MCF 10A (cell line): ENCODE measurements around the gene SSBP3. TPM values are rescaled to one million over a fixed set of nuclear protein-coding genes. Genes with fewer than 3 reads are reported as not detected.

Experiments used
- BruUV-seq: library from RNA; stranded (reverse); fragments of 400-500 nt; replicated peaks from 2 replicates; lab custom pipeline; 2021; lab: Mats Ljungman, UMichigan
- CTCF ChIA-PET: fragments of 300-600 bp; sonication (Branson Sonifier 250); formaldehyde crosslinking; extraction: SDS; loops from one replicate; lab custom pipeline; 2021; ENCODE audit warnings: antibody characterized with exemption, inconsistent platforms; lab: Yijun Ruan, JAX
- POLR2A ChIA-PET: fragments of 300-600, 350-650 bp; sonication (Branson Sonifier 250); formaldehyde crosslinking; extraction: SDS; loops from one replicate; lab custom pipeline; 2020; ENCODE audit warnings: antibody characterized with exemption, inconsistent platforms; lab: Yijun Ruan, JAX
- DNase-seq: peaks from one replicate; pipeline ENCODE4 v3.0.0-alpha.2; 2018; ENCODE audit not compliant: unreplicated experiment
- H3K27ac Mint-ChIP-seq: one replicate; pipeline ENCODE4 v1.8.0; 2022; ENCODE audit warnings: mild to moderate bottlenecking, low read depth, mixed read lengths; ENCODE audit not compliant: unreplicated experiment
- H3K27me3 Mint-ChIP-seq: one replicate; pipeline ENCODE4 v1.8.0; 2022; ENCODE audit warnings: mixed read lengths; ENCODE audit not compliant: insufficient read depth, unreplicated experiment
- H3K36me3 Mint-ChIP-seq: one replicate; pipeline ENCODE4 v1.8.0; 2022; ENCODE audit warnings: mild to moderate bottlenecking, moderate library complexity, mixed read lengths; ENCODE audit not compliant: insufficient read depth, unreplicated experiment
- H3K4me1 Mint-ChIP-seq: one replicate; pipeline ENCODE4 v1.8.0; 2022; ENCODE audit warnings: mixed read lengths; ENCODE audit not compliant: insufficient read depth, unreplicated experiment
- H3K4me3 Mint-ChIP-seq: one replicate; pipeline ENCODE4 v1.8.0; 2022; ENCODE audit warnings: mild to moderate bottlenecking, moderate library complexity, mixed read lengths; ENCODE audit not compliant: unreplicated experiment
- H3K9me3 Mint-ChIP-seq: one replicate; pipeline ENCODE4 v1.8.0; 2022; ENCODE audit warnings: mixed read lengths; ENCODE audit not compliant: unreplicated experiment
- intact Hi-C: fragments of 100-400 bp; cut with micrococcal nuclease; formaldehyde crosslinking; loops from 2 replicates; pipeline ENCODE4 v1.14.1; 2022
- total RNA-seq: library from RNA; stranded (reverse); gene quantifications from 2 replicates; pipeline ENCODE4 v1.2.3, GENCODE V29; 2022
- TF ChIP-seq, protein P1 (sequence below): fragments of 200-600 bp; IDR thresholded peaks from one replicate; pipeline ENCODE4 v1.8.0; 2022; ENCODE audit warnings: antibody characterized with exemption, mild to moderate bottlenecking; ENCODE audit not compliant: unreplicated experiment

SSBP3 gene
- total RNA-seq, 1 experiment from 2014 or later, result 8.6 TPM

DNA sequence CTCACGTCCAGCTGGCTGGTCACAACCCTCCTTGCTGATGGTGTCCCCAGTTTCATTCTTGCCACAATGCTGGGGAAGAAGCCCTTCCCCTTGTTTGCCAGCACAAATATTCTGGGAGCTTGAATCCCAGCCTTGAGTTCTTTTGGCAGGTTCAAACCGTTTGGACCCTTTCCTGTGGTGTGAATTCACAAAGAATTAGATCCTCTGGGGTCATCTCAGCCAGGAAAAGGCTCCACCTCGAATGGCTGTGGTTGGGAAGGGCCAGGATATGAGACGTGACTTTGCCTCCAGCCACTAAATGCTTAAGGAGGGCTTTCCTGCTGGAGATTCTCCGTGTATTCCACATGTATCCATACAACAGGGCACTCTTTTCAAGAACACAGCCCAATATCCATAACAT, 139.3 kb downstream of the SSBP3 start:
- CTCF ChIA-PET, result no interaction called here
- H3K36me3 Mint-ChIP-seq, result no peaks in the 10 kb centered on the region
- no peaks in the 10 kb centered on the region for H3K27me3 Mint-ChIP-seq
- no peak overlapping the region for H3K27ac Mint-ChIP-seq
- intact Hi-C loops, result no loop called here
- POLR2A ChIA-PET, result no interaction called here
- no TSS peak for BruUV-seq
- H3K4me3 Mint-ChIP-seq, result no peak overlapping the region
- TF ChIP-seq, protein P1, sequence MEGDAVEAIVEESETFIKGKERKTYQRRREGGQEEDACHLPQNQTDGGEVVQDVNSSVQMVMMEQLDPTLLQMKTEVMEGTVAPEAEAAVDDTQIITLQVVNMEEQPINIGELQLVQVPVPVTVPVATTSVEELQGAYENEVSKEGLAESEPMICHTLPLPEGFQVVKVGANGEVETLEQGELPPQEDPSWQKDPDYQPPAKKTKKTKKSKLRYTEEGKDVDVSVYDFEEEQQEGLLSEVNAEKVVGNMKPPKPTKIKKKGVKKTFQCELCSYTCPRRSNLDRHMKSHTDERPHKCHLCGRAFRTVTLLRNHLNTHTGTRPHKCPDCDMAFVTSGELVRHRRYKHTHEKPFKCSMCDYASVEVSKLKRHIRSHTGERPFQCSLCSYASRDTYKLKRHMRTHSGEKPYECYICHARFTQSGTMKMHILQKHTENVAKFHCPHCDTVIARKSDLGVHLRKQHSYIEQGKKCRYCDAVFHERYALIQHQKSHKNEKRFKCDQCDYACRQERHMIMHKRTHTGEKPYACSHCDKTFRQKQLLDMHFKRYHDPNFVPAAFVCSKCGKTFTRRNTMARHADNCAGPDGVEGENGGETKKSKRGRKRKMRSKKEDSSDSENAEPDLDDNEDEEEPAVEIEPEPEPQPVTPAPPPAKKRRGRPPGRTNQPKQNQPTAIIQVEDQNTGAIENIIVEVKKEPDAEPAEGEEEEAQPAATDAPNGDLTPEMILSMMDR, result no peak
- no peaks in the 10 kb centered on the region for H3K9me3 Mint-ChIP-seq
- H3K4me1 Mint-ChIP-seq, result no peaks in the 10 kb centered on the region
- DNase-seq, result no peak

DNA sequence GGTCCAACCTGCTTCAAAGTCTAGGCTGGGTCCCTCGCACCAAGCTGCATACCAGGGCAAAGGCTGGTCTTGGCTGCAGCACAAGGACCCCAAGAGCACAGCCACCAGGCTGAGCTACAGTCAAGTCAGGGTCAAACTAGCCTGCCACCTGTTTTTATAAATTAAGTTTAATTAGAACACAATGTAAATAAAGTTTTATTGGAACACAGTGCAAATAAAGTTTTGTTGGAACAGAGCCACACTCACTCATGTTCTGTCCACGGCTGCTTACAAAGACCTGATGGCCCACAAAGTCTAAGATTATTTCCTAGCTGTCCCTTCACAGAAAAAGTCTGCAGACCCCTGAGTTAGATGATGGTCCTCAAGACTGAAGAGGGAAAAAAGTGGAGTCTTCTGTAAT, 140.0 kb downstream of the SSBP3 start:
- Mint-ChIP-seq H3K4me3 (no peak overlapping the region), H3K9me3 (no peaks in the 10 kb centered on the region), H3K27me3 (no peaks in the 10 kb centered on the region), H3K4me1 (no peaks in the 10 kb centered on the region), H3K36me3 (no peaks in the 10 kb centered on the region), H3K27ac (no peak overlapping the region)
- DNase-seq, result no peak
- BruUV-seq, result no TSS peak
- CTCF ChIA-PET, result interaction anchor here (0.6 kb wide), 1 partner anchor 11 kb away, joined by 4 read pairs; no protein-coding TSS in a partner anchor
- intact Hi-C loops, result no loop called here
- TF ChIP-seq, protein P1, result no peak
- POLR2A ChIA-PET, result no interaction called here

DNA sequence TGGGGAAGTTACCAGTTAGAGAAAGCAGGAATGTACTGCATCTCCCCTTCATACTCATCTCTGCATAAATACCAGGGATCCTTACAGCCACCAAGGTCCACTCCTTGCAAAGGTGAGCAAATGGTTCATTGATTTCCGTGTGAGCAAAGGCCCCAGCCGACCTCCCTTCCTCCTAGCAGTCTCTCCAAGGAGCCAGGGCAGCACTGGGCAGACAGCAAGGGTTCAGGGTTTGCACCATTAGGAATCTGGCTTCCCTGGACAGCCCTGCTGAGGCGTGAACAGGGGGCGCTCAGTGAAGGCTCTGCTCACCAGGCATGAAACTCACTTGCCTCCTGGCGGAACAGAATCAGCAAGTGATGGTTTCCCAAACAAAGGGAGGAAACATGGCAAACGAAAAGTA, 140.5 kb downstream of the SSBP3 start:
- intact Hi-C loops, result no loop called here
- Mint-ChIP-seq H3K27me3 (no peaks in the 10 kb centered on the region), H3K27ac (no peak overlapping the region), H3K4me1 (no peaks in the 10 kb centered on the region), H3K9me3 (no peaks in the 10 kb centered on the region), H3K36me3 (no peaks in the 10 kb centered on the region), H3K4me3 (no peak overlapping the region)
- no peak for DNase-seq
- TF ChIP-seq, protein P1, result no peak
- POLR2A ChIA-PET, result no interaction called here
- BruUV-seq, result no TSS peak
- CTCF ChIA-PET, result interaction anchor here (0.6 kb wide), 1 partner anchor 12 kb away, joined by 4 read pairs; no protein-coding TSS in a partner anchor

DNA sequence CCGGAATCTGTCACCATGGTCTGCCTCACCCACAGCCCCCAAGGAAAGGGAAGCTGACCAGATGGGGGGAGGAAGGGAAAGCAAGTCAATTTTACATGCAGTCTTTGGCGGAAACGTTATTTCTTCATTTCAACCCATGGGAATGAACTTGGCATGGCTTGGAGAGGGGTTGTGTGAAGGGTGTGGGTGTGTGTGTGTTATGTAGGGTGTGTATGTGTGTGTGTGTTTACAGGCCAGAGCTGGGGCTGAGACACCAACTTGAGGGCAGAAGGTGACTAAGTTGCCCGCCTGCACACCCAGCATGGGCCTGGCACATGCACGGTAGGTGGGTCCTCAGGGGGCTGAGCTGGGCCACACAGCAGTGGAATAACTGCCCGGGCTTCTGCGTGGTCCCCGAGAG, 141.1 kb downstream of the SSBP3 start:
- Mint-ChIP-seq H3K27ac (no peak overlapping the region), H3K27me3 (no peaks in the 10 kb centered on the region), H3K4me1 (no peaks in the 10 kb centered on the region), H3K9me3 (no peaks in the 10 kb centered on the region), H3K36me3 (no peaks in the 10 kb centered on the region), H3K4me3 (no peak overlapping the region)
- POLR2A ChIA-PET, result no interaction called here
- no TSS peak for BruUV-seq
- intact Hi-C loops, result no loop called here
- TF ChIP-seq, protein P1, result no peak
- DNase-seq, result no peak
- CTCF ChIA-PET, result no interaction called here
